ENCODE measurements around the gene LDB2. TPM values are rescaled to one million over a fixed set of nuclear protein-coding genes. Genes with fewer than 3 reads are reported as not detected.

The LDB2 gene
- polyA plus RNA-seq, 3 donors, result not detected

- no peak overlapping the region for H3K27ac Mint-ChIP-seq
- no peak overlapping the region for H3K4me3 Mint-ChIP-seq
- no peaks in the 10 kb centered on the region for H3K4me1 ChIP-seq (ENCODE audit: control insufficient read depth in 1 of 2, insufficient read depth in 2 of 2, low read length in 2 of 2)
- H3K4me3 ChIP-seq (replicated peaks in 1 of 3; ENCODE audit: low read depth in 2 of 3, low read length in 3 of 3), result no peak overlapping the region
- no peaks in the 10 kb centered on the region for H3K36me3 Mint-ChIP-seq
- H2AFZ ChIP-seq (ENCODE audit: insufficient read depth, low read depth, low read length, poor library complexity, severe bottlenecking), result no peak overlapping the region
- no peaks in the 10 kb centered on the region for H3K9me3 ChIP-seq (replicated peaks in 1 of 2; ENCODE audit: control insufficient read depth in 1 of 2, insufficient read depth in 1 of 2, low read length in 2 of 2)
- no peaks in the 10 kb centered on the region for H3K4me1 Mint-ChIP-seq
- no peaks in the 10 kb centered on the region for H3K79me2 ChIP-seq (ENCODE audit: insufficient read depth, low read length)
- no peaks in the 10 kb centered on the region for H4K20me1 ChIP-seq (ENCODE audit: insufficient read depth, low read length)
- peaks cover 0 to 3% (median 0%) of the 10 kb centered on the region in 7 donors for H3K9me3 Mint-ChIP-seq
- no peak overlapping the region for H3K9ac ChIP-seq (ENCODE audit: insufficient read depth, low read length, poor library complexity, severe bottlenecking)
- WGBS (ENCODE audit: insufficient coverage), result 90% methylated on average over 4 of the region's 6 CpGs
- H3K27ac ChIP-seq (ENCODE audit: low read depth in 1 of 2, low read length in 2 of 2), result no peak overlapping the region
- intact Hi-C loops (cut with micrococcal nuclease), result no loop called here
- DNase-seq, result no peak
- TF ChIP-seq CTCF (IDR thresholded peaks at IDR 0.05), result no peak
- no peak overlapping the region for H3K4me2 ChIP-seq (replicated peaks; ENCODE audit: extremely low read depth, low read length, poor library complexity, severe bottlenecking)
- no peaks in the 10 kb centered on the region for H3K27me3 ChIP-seq (ENCODE audit: control insufficient read depth in 2 of 2, insufficient read depth in 2 of 2, low read length in 2 of 2)
- no peaks in the 10 kb centered on the region for H3K36me3 ChIP-seq (replicated peaks in 1 of 2; ENCODE audit: control insufficient read depth in 1 of 2, insufficient read depth in 2 of 2, low read length in 2 of 2)
- H3K27me3 Mint-ChIP-seq (ENCODE audit: low read depth in 3 of 3), result peaks cover 0 to 2% (median 2%) of the 10 kb centered on the region in 3 donors
Measured at GRCh38 chr4:16770710-16771285, 127.6 kb downstream of the LDB2 start.

- Histone ChIP-seq H3K27ac (ENCODE audit: low read depth in 1 of 2, low read length in 2 of 2) (no peak overlapping the region), H3K9ac (ENCODE audit: insufficient read depth, low read length, poor library complexity, severe bottlenecking) (no peak overlapping the region), H3K9me3 (replicated peaks in 1 of 2; ENCODE audit: control insufficient read depth in 1 of 2, insufficient read depth in 1 of 2, low read length in 2 of 2) (no peaks in the 10 kb centered on the region), H3K4me1 (ENCODE audit: control insufficient read depth in 1 of 2, insufficient read depth in 2 of 2, low read length in 2 of 2) (no peaks in the 10 kb centered on the region), H2AFZ (ENCODE audit: insufficient read depth, low read depth, low read length, poor library complexity, severe bottlenecking) (no peak overlapping the region), H4K20me1 (ENCODE audit: insufficient read depth, low read length) (no peaks in the 10 kb centered on the region), H3K79me2 (ENCODE audit: insufficient read depth, low read length) (no peaks in the 10 kb centered on the region), H3K27me3 (ENCODE audit: control insufficient read depth in 2 of 2, insufficient read depth in 2 of 2, low read length in 2 of 2) (no peaks in the 10 kb centered on the region), H3K4me3 (replicated peaks in 1 of 3; ENCODE audit: low read depth in 2 of 3, low read length in 3 of 3) (no peak overlapping the region), H3K4me2 (replicated peaks; ENCODE audit: extremely low read depth, low read length, poor library complexity, severe bottlenecking) (no peak overlapping the region), H3K36me3 (replicated peaks in 1 of 2; ENCODE audit: control insufficient read depth in 1 of 2, insufficient read depth in 2 of 2, low read length in 2 of 2) (no peaks in the 10 kb centered on the region)
- H3K4me3 Mint-ChIP-seq, result no peak overlapping the region
- H3K9me3 Mint-ChIP-seq, result peaks cover 0 to 3% (median 0%) of the 10 kb centered on the region in 7 donors
- peaks cover 0 to 2% (median 2%) of the 10 kb centered on the region in 3 donors for H3K27me3 Mint-ChIP-seq (ENCODE audit: low read depth in 3 of 3)
- intact Hi-C loops (cut with micrococcal nuclease), result no loop called here
- WGBS (ENCODE audit: insufficient coverage), result 100% methylated on average over 2 of the region's 3 CpGs
- no peaks in the 10 kb centered on the region for H3K36me3 Mint-ChIP-seq
- H3K4me1 Mint-ChIP-seq, result no peaks in the 10 kb centered on the region
- no peak for TF ChIP-seq CTCF (IDR thresholded peaks at IDR 0.05)
- H3K27ac Mint-ChIP-seq, result no peak overlapping the region
- DNase-seq, result no peak
Measured at GRCh38 chr4:16767861-16768260, 130.6 kb downstream of the LDB2 start.

All from CD14-positive monocyte (primary cell).